NCI-H526 (cell line): ENCODE data around the gene LRP1.

Experiments used
- DNase-seq, 2 experiments: peaks; one replicate each; lab custom pipeline; 2025; lab: John Stamatoyannopoulos, UW

The LRP1 gene

GRCh38 chr12:57175428-57176138 lies 47.3 kb downstream of the LRP1 start:
- DNase-seq: peak; percentile 80 to 89

DNA sequence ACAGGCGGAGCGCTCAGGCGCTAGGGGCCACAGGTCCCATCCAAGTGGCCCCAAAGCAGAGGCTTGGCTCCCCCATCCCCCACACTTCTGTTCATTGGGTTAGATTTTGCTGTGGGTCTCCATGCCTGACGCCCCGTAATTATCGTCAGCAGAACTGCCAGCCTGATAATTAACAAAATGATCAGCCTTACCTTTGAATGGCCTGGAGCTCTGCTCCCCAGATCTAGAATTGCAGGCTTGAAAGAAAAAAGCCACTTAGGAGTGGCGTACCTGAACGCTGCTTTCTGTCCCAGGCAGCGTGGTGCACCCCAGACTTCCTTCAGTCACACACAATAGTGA lies 47.8 kb downstream of the LRP1 start:
- DNase-seq: no peak

GRCh38 chr12:57176846-57177245 lies 48.6 kb downstream of the LRP1 start:
- DNase-seq: no peak

GRCh38 chr12:57177354-57177753 lies 49.1 kb downstream of the LRP1 start:
- no peak for DNase-seq

- no peak for DNase-seq
Measured at GRCh38 chr12:57178213-57178612, 49.9 kb downstream of the LRP1 start.

DNA sequence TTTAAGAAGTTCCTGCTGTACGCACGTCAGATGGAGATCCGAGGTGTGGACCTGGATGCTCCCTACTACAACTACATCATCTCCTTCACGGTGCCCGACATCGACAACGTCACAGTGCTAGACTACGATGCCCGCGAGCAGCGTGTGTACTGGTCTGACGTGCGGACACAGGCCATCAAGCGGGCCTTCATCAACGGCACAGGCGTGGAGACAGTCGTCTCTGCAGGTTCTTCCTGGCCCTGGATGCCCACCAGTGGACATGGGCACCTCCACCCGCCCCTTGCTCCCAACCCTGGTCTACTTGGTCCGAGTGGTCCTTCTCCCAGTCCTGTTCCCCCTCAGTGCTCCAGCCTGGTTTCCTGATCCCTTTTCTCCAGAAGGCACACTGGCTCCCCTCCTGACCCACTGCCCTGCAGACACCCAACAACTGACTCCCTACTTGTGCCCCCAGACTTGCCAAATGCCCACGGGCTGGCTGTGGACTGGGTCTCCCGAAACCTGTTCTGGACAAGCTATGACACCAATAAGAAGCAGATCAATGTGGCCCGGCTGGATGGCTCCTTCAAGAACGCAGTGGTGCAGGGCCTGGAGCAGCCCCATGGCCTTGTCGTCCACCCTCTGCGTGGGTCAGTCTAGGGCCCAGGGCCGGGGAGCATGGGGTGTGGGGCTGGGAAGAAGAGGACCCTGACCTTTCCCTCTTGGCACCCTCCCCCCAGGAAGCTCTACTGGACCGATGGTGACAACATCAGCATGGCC lies 51.2 kb downstream of the LRP1 start:
- DNase-seq: no peak

- DNase-seq: no peak
Measured at GRCh38 chr12:57180321-57180989, 52.2 kb downstream of the LRP1 start.

- DNase-seq: no peak
Measured at GRCh38 chr12:57181072-57181471, 52.8 kb downstream of the LRP1 start.

DNA sequence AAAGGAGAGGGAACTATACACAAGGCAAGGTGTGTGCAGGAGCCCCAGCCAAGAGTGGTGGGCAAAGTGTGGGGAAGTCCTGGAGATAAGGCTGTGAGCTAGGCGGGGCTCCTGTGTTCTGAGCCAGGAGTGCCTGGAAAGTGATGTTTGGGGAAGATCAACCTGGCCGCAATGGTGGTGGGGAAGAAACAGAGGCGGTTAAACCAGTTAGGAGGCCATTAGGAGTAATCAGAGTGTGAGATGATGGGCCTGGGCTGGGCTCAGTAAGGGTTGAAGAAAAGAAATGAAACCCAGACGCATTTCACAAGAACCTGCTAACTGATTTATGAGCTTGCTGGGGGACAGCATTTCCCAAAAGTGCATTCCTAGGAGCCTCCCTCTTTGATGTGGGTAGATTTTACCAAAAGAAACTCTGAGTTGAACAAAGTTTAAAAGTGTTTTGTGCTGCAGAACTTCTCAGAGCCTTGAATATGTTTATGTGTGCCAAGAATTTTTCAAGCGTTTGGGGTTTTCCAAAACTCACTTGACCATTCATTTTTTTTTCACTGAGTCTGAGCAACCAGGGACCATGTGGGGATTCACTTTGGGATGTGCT lies 53.4 kb downstream of the LRP1 start:
- DNase-seq: no peak

DNA sequence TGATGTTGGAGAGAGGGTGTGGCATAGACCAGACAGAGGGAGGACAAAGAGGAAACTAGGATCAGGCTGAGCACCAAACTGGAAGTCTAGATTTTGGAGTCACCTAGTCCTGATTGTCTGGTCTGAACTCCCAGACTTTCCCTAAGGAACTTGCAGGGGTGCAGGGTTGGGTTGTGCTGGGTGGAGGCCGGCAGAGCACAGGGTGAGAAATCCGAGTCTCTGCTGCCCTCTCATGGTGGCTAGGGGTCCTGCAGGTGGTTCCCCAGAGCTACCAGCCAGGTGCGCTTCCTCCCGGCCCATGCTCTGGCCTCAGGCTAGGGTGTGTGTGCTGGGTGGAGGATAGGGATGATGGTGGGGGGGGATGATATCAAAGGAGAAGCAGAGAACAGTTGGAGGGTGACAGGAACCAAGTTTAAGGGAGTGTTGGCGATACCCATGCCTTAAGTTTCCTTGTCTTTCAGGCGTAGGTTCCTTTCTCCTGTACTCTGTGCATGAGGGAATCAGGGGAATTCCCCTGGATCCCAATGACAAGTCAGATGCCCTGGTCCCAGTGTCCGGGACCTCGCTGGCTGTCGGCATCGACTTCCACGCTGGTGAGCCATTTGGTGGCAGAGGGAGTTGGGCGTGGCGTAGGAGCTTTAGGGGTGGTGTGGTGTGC lies 54.8 kb downstream of the LRP1 start:
- DNase-seq: peak; percentile 60 to 88

DNA sequence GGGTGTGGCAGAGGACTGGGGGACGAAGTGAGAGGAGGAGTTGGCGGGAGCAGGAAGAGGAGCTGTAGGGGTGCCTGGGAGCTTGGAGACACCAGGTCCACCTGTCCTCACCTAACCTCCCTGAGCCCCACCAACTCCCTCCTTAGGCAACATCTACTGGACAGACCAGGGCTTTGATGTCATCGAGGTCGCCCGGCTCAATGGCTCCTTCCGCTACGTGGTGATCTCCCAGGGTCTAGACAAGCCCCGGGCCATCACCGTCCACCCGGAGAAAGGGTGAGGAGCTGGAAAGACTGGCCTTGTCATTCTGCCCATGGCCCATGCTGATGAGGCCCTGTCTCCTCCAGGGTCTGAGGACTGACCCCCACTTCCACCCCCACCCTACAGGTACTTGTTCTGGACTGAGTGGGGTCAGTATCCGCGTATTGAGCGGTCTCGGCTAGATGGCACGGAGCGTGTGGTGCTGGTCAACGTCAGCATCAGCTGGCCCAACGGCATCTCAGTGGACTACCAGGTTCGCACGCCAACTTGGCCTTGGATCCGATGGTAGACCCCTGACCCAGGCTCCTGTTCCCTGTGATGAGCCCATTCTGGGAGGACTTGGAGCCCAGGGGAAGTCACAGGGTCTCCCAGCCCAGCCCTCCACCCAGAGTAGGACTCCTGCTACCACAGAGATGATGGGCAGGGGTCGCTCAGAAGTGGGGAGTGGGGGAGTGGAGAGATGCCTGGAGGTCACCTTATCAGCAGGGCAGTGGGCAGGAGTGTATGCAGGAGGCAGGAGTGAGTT lies 55.8 kb downstream of the LRP1 start:
- DNase-seq: no peak

- DNase-seq: no peak
Measured at GRCh38 chr12:57185403-57185802, 57.1 kb downstream of the LRP1 start.

- DNase-seq: no peak
Measured at GRCh38 chr12:57185906-57186508, 57.7 kb downstream of the LRP1 start.

GRCh38 chr12:57187222-57188089 lies 59.2 kb downstream of the LRP1 start:
- no peak for DNase-seq

- no peak for DNase-seq
Measured at GRCh38 chr12:57188090-57188425, 59.8 kb downstream of the LRP1 start.

DNA sequence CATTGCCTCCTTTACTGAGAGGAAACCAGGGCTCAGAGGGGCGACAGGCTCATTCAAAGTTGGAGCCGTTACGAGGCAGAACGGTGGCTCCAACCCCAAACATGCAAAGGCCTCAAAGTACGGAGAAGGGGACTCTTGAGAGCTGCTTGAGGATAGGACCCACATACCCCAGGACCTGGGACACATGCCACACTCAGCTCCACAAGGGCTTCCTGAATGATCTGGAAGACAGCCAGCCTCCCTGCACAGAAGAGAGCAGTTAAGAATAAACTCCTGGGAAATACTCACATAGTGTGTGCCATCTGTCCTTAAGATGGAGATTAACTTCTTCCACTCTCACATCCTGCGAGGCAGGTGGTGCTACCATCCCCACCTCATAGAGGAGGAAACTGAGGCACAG lies 61.8 kb downstream of the LRP1 start:
- DNase-seq: no peak

DNA sequence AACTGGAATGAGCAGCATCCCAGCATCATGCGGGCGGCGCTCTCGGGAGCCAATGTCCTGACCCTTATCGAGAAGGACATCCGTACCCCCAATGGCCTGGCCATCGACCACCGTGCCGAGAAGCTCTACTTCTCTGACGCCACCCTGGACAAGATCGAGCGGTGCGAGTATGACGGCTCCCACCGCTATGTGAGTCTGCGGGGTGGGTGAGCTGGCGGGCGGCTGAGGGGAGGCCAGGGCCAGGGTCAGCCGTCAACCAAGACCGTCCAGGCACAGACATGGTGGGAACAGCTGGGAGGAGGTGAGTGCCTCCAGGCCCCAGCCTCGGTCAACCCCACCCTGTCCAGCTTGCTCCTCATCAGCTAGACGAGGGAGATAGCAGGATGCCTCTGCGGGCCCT lies 62.5 kb downstream of the LRP1 start:
- DNase-seq: no peak

DNA sequence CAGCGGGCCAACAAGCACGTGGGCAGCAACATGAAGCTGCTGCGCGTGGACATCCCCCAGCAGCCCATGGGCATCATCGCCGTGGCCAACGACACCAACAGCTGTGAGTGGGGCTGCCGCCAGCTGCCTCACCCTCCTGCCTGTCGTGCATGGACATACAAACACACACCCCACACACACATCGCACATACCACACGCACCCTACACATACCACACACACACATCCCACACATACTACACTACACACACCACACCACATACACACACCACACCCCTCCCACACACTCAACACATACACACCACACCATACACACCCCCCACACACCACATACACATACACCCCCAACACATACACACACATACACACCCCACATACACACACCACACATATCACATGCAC lies 63.1 kb downstream of the LRP1 start:
- no peak for DNase-seq

DNA sequence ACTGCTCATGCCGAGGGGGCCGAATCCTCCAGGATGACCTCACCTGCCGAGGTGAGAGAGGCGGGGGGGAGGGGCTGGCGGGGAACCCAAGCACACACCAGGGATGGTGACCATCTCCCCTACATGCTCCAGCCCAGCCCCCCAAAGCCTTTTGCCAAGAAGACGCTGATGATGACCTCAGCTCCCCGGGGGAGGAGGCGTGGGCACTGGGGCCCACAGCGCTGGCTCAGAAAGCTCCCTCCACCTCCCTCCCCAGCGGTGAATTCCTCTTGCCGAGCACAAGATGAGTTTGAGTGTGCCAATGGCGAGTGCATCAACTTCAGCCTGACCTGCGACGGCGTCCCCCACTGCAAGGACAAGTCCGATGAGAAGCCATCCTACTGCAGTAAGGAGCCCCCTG lies 64.6 kb downstream of the LRP1 start:
- DNase-seq: no peak

DNA sequence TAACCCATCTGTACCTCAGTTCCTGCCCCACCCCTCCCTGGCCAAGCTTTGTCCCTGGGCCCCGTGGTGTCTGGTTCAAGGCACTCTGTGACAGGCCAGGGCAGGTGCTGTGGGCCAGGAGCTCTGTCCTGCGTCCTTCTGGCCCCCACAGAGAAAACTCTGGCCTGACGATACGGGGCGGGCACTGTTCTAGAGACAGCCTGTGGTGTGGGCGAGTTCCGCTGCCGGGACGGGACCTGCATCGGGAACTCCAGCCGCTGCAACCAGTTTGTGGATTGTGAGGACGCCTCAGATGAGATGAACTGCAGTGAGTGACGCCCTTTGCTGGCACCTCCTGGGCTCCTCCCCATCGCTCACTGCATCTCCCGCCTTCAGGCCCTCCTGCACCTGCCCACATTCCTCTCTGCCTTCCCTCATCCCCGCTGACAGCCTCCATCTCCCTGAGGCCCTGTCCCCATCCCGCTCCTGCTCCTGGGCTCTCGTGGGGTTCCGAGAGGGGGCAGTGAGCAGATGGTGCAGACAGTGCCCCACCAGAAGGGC lies 65.5 kb downstream of the LRP1 start:
- DNase-seq: peak in 1 of 2 experiments; percentile 74
